Measurements from ENCODE around the gene RPL36AL.

DNA sequence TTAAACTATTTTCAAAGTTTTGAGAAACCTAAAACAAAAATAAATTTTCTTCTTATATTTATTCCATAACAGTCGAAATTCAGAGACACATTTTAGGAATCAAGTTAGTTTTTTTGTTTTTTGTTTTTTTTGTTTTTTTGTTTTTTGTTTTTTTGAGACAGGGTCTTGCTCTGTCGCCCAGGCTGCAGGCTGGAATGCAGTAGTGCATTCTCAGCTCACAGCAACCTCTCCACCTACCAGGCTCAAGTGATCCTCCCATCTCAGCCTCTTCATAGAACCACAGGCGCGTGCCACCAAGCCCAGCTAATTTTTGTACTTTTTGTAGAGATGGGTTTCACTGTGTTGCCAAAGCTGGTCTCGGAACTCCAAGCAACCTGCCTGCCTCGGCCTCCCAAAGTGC is 33.1 kb upstream of the RPL36AL start:
- TF ChIP-seq, protein P1, sequence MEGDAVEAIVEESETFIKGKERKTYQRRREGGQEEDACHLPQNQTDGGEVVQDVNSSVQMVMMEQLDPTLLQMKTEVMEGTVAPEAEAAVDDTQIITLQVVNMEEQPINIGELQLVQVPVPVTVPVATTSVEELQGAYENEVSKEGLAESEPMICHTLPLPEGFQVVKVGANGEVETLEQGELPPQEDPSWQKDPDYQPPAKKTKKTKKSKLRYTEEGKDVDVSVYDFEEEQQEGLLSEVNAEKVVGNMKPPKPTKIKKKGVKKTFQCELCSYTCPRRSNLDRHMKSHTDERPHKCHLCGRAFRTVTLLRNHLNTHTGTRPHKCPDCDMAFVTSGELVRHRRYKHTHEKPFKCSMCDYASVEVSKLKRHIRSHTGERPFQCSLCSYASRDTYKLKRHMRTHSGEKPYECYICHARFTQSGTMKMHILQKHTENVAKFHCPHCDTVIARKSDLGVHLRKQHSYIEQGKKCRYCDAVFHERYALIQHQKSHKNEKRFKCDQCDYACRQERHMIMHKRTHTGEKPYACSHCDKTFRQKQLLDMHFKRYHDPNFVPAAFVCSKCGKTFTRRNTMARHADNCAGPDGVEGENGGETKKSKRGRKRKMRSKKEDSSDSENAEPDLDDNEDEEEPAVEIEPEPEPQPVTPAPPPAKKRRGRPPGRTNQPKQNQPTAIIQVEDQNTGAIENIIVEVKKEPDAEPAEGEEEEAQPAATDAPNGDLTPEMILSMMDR (IDR thresholded peaks at IDR 0.05), result no peak
- no peak for TF ChIP-seq EP300 (IDR thresholded peaks at IDR 0.05)
- no peak for TF ChIP-seq JUN (IDR thresholded peaks at IDR 0.05)
- TF ChIP-seq, protein P2, sequence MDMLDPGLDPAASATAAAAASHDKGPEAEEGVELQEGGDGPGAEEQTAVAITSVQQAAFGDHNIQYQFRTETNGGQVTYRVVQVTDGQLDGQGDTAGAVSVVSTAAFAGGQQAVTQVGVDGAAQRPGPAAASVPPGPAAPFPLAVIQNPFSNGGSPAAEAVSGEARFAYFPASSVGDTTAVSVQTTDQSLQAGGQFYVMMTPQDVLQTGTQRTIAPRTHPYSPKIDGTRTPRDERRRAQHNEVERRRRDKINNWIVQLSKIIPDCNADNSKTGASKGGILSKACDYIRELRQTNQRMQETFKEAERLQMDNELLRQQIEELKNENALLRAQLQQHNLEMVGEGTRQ (IDR thresholded peaks at IDR 0.05), result no peak
- no peak for TF ChIP-seq MAFK (IDR thresholded peaks at IDR 0.05; ENCODE audit: partially characterized antibody)
- no peak for TF ChIP-seq GATA3 (IDR thresholded peaks at IDR 0.05; ENCODE audit: borderline replicate concordance)
- TF ChIP-seq, protein P3, sequence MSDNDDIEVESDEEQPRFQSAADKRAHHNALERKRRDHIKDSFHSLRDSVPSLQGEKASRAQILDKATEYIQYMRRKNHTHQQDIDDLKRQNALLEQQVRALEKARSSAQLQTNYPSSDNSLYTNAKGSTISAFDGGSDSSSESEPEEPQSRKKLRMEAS (IDR thresholded peaks at IDR 0.05), result no peak
- TF ChIP-seq NR3C1 (IDR thresholded peaks at IDR 0.05), result no peak
- no peak for TF ChIP-seq NPAS2 (CRISPR knock-in tag; IDR thresholded peaks at IDR 0.05; ENCODE audit: borderline replicate concordance)
- no peak for TF ChIP-seq SMC3 (IDR thresholded peaks at IDR 0.05)
- no peak for TF ChIP-seq PHF8 (IDR thresholded peaks at IDR 0.05; ENCODE audit: borderline replicate concordance, low read depth)
- TF ChIP-seq POLR2A (IDR thresholded peaks at IDR 0.05; ENCODE audit: low read length), result no peak

Data from A549 (cell line).